CD1c-positive myeloid dendritic cell (primary cell): ENCODE results near the gene IRF4.
"Not testable (repeated sequence)": the region's sequence is repeated elsewhere in the genome, so short reads cannot be mapped to it uniquely, and the experiment has no call there.

Experiments
- DNase-seq: peaks from one replicate; pipeline ENCODE4 v3.0.0-alpha.2; 2016; ENCODE audit errors: extremely low spot score

IRF4 gene

DNA sequence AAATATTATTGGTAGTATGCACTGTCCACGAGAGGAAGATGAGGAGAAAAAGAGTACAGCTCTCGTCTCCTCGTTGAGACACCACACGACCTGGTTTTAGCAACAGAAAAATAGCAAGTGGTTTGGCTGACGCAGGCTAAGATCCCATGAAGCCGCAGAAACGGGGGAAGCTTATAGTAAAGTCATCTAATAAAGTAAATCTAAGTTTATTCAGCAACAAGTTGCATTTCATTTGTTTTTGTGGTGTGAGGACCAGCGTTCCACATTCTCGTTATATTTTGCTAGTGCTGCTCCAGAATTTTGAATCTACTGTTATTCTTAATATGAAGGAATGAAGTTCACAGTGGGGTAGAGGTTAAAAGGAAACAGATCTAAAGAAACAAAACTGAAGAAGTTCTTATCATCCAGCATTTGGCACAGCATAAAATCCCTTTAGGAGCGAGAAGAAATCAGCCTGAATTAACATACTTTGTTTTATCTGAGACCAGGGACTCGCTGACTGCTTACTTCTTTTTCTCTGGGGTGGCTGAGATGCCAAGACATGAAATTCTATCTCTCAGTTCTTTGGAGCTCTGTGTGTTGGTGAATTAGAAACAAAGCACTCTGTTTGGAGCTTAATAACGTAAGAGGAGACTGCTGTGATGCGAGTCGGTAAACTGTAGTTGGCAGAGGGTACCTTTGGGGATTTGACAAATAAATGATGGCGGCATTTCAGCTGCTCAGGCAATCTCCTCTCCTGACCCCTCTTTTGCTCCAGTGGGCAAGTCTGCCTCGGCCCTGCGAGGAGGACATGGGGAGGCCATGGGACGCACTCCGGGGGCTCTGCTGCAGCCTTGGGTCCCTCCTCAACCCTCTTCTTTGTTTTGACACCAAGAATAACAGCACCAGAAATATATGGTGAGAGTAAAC is 24.9 kb upstream of the IRF4 start:
- no peak for DNase-seq

DNA sequence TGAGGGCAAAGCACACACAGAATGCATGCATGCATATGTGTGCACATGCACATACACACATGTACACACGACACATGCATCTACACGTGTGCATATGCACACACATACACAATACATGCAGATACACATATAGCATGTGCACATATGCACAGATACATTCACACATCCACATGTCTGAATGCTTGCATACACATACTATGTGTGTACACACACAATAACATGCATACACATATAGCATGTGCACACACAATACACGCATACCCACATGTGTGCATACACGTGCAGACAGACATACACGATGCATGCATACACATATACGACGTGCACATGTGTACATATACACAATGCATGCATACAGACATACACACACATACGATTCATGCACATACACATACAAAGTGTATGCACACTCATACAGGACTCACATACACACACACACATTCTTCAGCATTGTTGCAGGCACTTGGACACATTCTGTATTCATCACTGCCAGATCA is 24.2 kb upstream of the IRF4 start:
- no peak for DNase-seq

DNA sequence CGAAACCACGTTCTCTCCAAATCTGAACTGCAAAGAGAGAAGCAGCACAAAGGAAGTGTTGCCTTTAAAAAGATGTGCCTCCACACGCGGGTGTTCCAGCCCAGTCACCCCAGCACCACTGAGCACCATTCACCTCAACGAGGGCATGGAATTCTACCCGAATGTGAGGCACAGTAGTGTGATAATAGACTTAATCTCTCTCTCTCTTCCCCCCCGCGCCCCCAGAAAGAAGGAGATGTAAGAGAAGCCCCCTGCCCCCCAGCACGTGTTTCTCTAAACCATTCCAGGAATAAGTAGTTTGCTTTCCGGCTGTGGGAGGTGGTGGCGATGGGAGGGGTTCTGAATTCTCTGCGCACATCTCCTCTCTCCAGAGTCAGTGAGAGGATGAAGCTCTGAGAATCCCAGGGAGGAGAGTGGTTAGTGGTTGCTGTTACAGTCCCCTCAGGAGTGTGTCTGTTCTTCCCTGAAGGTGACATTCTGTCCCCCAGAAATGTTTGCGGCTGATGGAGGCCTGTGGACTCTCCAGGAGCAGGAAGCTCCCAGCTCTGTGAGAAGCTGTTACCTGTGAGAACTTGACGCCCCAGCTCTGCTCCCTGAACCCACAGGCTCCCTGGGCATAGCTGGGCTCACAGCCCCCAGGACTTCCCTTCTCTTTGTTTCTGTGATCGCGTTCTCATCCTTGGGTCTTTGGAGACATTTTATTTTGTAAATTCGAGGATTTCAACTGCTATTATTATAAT is 23.5 kb upstream of the IRF4 start:
- no peak for DNase-seq

DNA sequence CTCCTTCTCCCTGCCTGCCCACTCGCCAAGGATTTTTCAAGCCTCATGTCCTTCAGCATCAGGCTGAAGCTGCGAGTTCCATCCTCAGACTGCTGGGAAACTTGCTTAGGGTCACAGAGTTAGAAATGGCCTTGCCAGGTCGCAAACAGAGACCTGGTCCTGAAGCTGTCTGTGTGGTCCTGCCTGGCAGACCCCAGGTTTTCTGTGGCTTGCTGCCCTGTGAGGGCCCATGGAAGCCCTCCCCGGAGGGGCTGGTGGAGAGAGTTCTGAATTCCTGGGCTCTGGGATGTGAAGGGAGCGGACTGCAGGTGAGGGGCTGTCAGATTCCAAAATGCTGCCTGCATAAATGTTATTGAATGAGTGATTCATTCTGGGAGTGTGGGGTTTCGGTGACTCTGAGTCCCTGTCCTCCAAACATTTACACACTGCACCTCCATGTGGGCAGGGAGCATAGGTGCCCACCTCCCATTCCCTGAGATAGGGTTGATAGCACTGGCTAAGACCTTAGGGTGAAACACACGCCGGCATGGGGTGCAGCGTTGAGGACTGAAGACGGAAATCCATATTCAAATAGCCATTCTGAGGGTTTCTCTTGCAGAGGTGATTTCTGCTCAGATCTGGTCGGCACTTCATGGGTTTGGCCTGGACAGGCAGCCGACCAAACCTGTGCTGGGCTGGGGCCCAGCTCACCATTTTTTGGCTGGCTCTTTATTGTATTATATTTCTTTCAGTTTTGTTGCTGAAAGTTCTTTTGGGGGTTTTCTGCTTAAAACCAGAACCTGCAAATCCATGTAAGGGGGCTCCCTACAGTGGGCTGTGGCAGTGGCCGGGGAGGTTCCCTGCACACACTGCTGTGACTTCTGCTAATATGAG is 21.8 kb upstream of the IRF4 start:
- DNase-seq: no peak

DNA sequence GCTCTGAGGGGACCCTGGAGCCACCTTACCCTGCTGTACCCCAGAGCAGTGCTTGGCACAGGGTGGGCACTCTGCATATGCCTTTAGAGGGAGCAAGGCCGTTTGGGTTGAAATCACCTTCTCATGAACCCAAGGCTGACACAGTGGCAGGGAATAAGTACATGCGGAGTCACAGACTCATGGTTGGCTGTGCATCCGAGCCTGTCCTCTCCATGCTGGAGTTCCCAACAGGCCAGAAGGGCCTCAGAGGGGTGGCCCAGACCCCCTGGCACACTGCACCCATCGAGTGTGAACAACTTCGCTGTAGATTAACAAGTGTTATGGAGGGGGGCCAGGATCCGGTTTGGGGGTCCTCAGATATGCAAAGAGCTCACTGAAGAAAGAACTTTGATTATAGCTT is 21.0 kb upstream of the IRF4 start:
- DNase-seq: no peak

DNA sequence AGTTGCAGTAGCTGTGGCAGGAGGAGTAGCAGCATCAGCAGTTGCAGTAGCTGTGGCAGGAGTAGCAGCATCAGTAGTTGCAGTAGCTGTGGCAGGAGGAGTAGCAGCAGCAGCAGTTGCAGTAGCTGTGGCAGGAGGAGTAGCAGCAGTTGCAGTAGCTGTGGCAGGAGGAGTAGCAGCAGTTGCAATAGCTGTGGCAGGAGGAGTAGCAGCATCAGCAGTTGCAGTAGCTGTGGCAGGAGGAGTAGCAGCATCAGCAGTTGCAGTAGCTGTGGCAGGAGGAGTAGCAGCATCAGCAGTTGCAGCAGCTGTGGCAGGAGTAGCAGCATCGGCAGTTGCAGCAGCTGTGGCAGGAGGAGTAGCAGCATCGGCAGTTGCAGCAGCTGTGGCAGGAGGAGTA is 19.7 kb upstream of the IRF4 start:
- not testable (repeated sequence) for DNase-seq

DNA sequence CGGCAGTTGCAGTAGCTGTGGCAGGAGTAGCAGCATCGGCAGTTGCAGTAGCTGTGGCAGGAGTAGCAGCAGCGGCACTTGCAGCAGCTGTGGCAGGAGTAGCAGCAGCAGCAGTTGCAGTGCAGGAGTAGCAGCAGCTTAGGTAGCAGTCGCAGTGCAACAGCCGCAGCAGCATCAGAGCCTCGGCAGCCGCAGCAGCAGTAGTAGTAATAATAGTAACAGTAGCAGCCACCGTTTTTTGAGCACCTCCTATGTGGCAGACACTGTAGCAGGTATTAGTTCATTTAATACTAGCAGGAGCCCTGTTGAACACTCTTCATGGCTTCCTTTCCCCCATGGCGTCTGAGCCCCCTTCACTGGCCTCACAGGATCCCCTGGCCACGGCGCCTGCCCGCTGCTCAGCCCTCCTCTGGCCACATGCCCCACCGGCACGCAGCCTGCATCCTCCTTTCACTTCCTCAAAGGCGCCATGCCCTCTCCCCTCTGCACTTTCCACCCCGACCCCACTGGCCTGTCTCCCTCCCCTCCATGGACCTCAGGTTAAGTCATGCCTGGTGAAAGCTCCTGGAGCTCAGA is 19.1 kb upstream of the IRF4 start:
- DNase-seq: peak; percentile 53

DNA sequence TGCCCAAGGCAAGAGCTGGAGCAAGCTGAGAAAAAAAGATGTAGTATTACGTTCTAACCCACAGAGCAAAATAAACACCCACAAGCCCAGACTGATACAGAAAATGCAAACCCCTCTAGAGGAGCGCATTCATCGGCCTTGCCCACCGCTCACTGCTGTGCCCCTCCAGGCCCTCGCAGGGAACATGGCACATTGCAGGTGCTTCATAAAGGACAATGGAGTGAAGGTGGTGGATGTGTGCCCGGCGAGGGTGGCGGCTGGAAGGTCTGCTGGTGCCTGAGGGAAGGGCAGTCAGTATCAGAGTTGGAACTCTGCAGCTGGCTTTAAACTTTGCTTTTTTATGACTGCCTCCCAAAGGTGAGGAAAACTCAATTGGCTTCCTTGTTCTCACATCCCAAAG is 18.5 kb upstream of the IRF4 start:
- no peak for DNase-seq

DNA sequence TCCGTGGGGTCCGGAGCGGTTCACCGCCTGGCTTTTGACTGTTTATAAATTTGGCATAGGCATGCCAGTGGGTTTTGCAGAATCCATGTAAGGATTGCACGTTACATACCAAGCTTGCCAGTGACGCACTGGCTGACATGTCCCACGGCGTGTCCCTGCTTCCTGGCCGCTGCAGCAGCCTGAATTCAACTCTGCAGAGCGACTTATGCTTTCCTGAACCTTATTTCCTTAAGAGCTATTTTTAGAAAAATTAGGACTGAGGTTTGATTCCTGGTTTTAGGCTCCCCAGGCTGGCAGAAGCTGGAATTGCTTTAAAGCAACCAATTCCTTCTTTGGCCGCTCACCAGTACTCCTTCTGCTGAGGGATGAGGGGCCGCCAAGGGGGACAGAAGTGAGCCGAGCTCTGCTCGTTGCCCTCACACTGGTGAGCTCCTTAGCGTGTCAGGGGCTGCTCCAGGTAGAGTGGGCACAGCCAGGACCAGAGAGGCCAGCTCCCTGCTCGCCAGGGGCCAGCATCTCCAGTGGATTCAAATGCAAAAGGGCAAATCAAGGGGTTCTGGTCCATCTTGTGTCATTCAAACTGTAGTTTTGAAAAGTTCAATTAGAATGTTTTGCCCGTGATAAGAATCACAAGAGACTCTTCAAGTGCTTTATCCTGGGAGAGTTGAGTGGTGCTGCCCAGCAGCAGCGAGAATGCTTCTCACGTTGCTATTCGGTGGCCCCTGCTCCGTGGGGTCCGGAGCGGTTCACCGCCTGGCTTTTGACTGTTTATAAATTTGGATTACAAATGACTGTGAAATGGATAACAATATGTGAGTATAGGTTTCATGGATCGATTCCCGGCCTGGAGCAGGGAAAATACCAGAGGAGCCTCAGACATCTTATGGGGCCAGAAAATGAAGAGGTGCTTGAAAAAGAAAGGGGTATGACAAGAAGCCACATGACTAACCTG is 17.5 kb upstream of the IRF4 start:
- no peak for DNase-seq

DNA sequence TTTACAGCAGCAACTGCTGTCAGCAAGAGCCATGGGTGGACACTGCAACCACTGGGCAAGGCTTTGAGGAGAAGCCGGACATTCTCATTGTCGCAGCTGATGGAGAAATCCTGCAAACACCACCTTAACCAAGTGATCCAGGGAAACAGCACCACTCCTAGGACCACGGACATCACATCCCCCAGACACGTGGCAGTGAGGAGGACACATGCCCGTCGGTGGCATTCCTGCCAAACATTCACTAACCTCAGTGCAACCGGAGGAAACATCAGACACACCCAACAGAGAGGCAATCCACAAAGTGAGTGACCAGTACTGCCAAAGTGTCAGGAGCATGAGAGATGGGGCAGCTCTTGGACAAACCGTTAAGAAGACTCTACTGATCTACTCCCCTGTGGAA is 16.6 kb upstream of the IRF4 start:
- DNase-seq: no peak

DNA sequence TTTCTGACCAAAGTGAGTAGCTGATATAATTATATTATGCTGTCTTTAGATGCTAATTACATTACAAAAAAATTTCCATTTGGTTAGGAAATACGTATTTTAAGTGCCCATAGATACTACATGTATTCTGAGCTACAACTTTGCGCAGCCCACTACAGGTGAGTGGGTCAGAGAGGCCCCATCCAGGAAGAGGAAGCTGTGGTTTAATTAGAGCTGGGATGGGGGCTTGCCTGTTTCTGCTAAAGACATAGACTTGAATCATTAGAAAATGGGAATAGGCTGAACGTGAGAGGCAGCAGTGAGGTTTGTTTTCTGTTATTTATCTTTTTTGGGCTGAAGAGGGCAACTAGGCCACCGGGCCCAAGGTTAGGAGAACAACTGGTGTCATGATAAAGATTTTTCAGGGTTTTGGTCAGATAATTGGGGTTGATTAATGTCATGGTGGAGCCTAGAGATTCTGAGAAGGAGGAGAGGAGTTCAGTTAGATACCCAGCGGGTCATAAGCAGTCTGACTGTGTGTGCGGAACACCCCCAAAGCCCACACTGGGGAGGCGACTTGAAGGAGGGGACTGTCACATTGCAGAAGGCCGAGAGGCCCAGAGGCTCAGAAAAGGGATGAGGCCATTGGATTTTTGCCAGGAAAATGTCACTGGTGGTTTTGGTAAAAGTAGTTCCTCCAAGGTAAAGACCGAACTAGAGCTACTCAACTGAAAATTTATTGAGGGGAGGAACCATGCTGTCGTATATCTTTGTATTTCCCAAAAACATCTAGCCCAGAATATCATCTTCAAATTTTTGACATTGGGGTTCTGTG is 14.5 kb upstream of the IRF4 start:
- no peak for DNase-seq

DNA sequence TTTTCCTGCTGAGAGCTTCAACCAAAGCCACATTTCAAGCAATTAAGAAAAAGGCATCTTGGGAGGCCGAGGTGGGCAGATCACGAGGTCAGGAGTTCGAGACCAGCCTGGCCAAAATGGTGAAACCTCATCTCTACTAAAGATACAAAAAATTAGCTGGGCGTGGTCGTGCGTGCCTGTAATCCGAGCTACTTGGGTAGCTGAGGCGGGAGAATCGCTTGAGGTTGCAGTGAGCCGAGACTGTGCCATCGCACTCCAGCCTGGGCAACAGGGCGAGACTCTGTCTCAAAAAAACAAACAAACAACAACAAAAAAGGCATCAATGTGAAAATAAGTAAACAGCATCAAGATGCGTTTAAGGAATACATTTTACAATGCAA is 13.9 kb upstream of the IRF4 start:
- DNase-seq: not testable (repeated sequence)

DNA sequence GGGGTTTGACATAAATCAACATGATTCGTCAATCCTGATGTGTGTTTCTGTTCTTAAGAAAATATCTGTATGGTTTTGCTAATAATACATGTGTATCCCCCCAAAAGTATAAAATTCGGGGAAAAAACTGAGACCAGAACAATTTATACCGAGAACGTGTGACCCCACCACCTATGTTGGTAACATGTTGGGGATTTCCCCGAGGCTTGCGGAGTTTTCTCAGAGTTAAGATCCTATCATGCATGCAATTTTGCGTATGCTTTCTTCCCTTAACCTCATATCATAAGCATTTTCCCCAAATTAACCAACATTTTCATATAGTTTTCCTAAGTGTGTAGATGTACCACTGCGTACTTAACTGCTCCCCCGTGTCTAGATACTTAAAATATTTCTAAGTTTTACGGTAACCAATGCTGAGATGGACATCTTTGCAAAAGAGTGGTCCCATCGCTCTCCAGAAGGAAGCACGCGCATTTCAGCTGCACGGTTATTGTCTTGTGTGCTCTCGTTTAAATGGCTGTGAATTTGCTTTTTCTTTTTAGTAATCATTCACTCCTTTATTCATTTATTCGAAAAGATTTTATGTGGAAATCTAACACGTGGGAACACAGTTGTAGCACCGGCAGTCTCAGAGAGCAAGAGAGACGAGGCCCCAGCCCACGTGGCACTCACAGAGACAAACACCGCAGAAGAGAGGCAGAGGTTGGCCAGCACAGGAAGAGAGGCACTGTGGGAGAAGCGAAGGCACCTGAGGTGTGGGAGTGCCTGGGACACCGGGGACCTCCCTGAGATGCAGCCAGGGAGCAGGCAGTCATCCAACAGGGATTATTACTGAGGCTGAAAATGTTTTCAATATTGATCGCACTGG is 13.2 kb upstream of the IRF4 start:
- DNase-seq: no peak

DNA sequence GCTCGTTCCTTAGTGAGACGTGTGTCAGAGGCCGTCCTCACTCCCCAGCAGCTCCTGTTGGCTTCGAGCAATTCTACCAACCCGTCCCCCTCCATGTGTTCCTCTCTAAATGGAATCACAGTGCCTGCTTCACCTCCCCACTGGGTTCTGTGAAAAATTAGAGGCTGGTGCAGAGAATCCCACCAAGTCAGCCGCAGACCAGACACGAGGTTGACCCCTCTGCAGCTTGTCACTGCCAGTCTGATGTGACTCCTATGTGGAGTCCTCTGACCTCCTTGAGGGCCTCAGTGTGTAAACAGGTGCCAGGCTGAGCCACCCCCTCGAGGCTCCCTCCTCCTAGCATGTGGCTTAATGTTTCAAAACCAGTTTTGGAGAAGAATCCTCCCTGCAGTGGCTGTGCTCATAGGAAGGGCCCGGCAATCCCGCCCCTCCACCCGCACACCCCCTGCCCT is 12.6 kb upstream of the IRF4 start:
- DNase-seq: no peak

DNA sequence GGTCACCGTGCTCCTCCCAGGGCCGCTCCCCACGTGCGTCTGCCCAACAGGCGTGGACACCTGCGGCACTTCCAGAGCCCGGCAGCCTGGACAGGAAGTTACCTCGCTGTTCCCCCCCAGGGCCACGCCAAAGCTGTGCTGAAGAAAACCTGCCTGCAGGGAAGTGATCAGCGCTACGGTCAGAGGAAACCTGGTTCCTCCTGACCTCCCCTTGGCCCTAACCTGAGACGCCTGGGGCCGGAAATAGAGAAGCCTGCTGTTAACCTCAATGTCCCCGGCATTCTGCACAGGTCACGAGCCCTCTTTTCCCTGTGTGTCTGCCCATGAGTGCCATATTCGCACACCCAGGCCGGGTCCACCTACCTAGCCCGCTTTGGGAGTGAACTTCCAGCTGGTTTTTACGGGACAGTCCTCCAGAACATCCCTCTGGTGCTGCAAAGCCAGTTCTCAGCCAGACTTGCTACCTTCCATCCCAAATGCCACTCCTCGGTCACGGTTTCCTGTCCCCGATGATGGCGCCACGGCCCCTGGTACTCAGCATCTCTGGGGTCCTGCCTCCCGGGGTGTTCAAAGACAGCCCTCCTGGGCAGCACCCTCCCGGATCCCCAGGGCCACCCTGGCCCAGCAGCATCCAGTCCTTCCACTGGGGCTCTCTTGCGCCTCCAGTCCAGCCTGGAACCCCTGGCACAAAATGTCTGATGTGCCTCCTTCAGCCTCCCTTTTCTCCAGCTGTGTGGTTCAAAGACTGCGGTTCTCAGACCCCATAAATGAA is 12.0 kb upstream of the IRF4 start:
- DNase-seq: no peak

DNA sequence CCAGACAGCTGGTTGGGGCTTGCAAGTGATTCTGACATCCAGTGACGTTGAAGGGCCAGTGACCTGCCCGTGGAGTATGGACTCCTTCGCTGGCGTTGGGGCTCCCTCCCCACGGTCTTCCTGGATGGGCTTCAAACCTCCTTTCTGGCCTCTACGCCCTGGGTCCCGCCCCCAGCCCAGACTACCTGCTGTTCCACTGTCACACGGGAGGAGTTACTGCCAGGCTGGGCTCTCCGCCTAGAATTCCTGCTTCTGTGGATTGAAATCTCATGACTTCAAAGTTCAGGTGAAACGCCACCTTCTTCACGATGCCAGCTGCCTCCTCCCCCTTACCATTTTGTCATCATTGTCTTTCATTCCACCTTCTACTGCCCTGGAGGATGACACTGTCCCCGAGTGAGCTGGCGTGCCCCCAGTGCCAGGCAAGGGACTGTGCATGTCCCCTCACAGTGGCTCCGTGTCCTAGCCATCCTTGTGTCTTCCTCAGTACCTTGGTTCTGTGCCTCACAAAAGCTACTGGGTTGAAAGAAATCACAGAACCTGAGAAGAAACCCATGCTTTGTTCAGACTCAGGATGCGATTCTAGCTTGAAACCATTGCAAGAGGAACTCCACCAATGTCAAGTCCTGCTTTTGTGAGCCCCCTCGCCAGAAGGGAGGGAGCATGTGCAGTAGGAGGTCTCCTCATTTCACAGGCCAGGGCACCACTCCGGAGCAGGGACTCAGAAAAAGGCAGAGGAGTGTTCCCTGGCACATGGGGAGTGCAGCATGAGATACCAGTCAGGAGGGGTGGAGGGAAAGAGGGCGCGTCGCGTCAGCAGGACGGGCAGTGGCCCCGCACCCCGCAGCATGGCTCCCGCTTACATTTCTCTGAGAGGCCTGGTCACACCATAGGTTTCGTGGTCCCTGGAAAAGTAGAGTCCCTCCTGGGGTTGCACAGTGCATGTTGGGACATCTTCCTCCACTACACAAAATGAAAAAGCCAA is 11.0 kb upstream of the IRF4 start:
- no peak for DNase-seq
